A673 (cell line): ENCODE results near the gene TRPC6. TPM values are rescaled to one million over a fixed set of nuclear protein-coding genes. Genes with fewer than 3 reads are reported as not detected.
A peak's percentile ranks its signal among the peaks of the same experiment; 100 is the strongest.

Source experiments
- BruUV-seq: library from RNA; stranded (reverse); fragments of 400-500 nt; replicated peaks from 2 replicates; lab custom pipeline; 2021; lab: Mats Ljungman, UMichigan
- CTCF ChIA-PET: fragments of 300-600 bp; sonication (Branson Sonifier 250); formaldehyde crosslinking; loops from one replicate; lab custom pipeline; 2022; ENCODE audit warnings: antibody characterized with exemption; lab: Charles Lee
- POLR2A ChIA-PET: fragments of 300-600 bp; sonication (Branson Sonifier 250); formaldehyde crosslinking; loops from one replicate; lab custom pipeline; 2022; ENCODE audit warnings: antibody characterized with exemption; ENCODE audit not compliant: low non-redundant PET; lab: Charles Lee
- DNase-seq: peaks from one replicate; pipeline ENCODE4 v3.0.0-alpha.2; 2015; ENCODE audit warnings: low spot score
- H3K27ac ChIP-seq: fragments of 200-600 bp; sonication (generic); 2 replicates; pipeline ENCODE4 v1.5.1; 2016; ENCODE audit warnings: mixed run types, low read depth, mild to moderate bottlenecking, mixed read lengths, antibody characterized with exemption, low read length; ENCODE audit not compliant: poor library complexity, severe bottlenecking
- H3K27me3 ChIP-seq: fragments of 200-600 bp; sonication (generic); replicated peaks from 2 replicates; pipeline ENCODE4 v1.6.1; 2017; ENCODE audit warnings: mixed run types, low read depth, mild to moderate bottlenecking, mixed read lengths, antibody characterized with exemption, low read length; ENCODE audit not compliant: insufficient read depth, poor library complexity
- H3K36me3 ChIP-seq: fragments of 200-600 bp; sonication (generic); 2 replicates; pipeline ENCODE4 v1.6.1; 2016; ENCODE audit warnings: mixed run types, mild to moderate bottlenecking, mixed read lengths, antibody characterized with exemption, low read length; ENCODE audit not compliant: insufficient read depth, poor library complexity, severe bottlenecking
- H3K4me1 ChIP-seq: fragments of 200-600 bp; sonication (generic); 2 replicates; pipeline ENCODE4 v1.6.1; 2017; ENCODE audit warnings: mixed run types, mild to moderate bottlenecking, mixed read lengths, antibody characterized with exemption, low read length; ENCODE audit not compliant: insufficient read depth, poor library complexity, severe bottlenecking
- H3K4me3 ChIP-seq: fragments of 200-600 bp; sonication (generic); 2 replicates; pipeline ENCODE4 v1.5.1; 2016; ENCODE audit warnings: low read depth, mixed run types, mild to moderate bottlenecking, mixed read lengths, low read length; ENCODE audit not compliant: poor library complexity, severe bottlenecking
- H3K9me3 ChIP-seq: fragments of 200-600 bp; sonication (generic); 2 replicates; pipeline ENCODE4 v1.6.1; 2016; ENCODE audit warnings: mixed run types, low read depth, mild to moderate bottlenecking, mixed read lengths, antibody characterized with exemption, low read length; ENCODE audit not compliant: poor library complexity, severe bottlenecking
- EZH2 ChIP-seq: fragments of 200-600 bp; sonication (generic); IDR thresholded peaks from 2 replicates; pipeline ENCODE4 v1.6.1; 2017; ENCODE audit warnings: borderline replicate concordance, low read depth, mild to moderate bottlenecking, mixed read lengths, antibody characterized with exemption, low read length; ENCODE audit not compliant: poor library complexity, severe bottlenecking
- intact Hi-C: fragments of 100-400 bp; cut with micrococcal nuclease; formaldehyde crosslinking; loops from one replicate; pipeline ENCODE4 v1.10.0; 2022; ENCODE audit not compliant: unreplicated experiment
- total RNA-seq: library from RNA; stranded (reverse); gene quantifications from 2 replicates; pipeline ENCODE4 v1.2.3, GENCODE V29; 2021
- TF ChIP-seq, protein P1 (sequence below): fragments of 300-800, 200-600 bp; sonication (generic); conservative IDR thresholded peaks from 2 replicates; pipeline ENCODE4 v1.5.1; 2017; ENCODE audit warnings: low read depth, mild to moderate bottlenecking, antibody characterized with exemption, low read length, moderate library complexity, mixed read lengths

TRPC6 gene
- total RNA-seq, 1 experiment from 2014 or later: not detected

DNA sequence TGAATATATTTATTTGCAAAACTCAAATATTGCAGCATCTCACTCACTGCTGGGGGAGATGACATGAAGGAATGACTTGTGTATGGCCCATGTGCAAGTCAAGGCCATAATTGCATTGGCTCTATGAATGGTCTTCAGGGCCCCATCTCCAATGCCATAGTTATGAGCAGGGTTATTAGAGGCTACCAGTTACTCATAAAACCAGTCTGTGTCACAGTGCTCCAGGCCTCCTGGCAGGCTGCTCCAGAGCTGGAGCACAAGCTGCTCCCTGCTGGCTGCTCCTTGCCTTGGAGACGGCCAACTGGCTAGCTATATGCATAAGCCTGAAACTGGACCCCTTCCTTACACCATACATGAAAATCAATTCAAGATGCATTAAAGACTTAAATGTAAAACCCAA lies 145.7 kb downstream of the TRPC6 start:
- Histone ChIP-seq H3K27ac (no peak overlapping the region), H3K4me1 (no peaks in the 10 kb centered on the region), H3K4me3 (no peak overlapping the region), H3K27me3 (no peaks in the 10 kb centered on the region), H3K36me3 (no peaks in the 10 kb centered on the region), H3K9me3 (no peaks in the 10 kb centered on the region)
- ChIA-PET CTCF (no interaction called here), POLR2A (no interaction called here)
- intact Hi-C loops: no loop called here
- DNase-seq: no peak
- no peak for TF ChIP-seq EZH2
- TF ChIP-seq, protein P1, sequence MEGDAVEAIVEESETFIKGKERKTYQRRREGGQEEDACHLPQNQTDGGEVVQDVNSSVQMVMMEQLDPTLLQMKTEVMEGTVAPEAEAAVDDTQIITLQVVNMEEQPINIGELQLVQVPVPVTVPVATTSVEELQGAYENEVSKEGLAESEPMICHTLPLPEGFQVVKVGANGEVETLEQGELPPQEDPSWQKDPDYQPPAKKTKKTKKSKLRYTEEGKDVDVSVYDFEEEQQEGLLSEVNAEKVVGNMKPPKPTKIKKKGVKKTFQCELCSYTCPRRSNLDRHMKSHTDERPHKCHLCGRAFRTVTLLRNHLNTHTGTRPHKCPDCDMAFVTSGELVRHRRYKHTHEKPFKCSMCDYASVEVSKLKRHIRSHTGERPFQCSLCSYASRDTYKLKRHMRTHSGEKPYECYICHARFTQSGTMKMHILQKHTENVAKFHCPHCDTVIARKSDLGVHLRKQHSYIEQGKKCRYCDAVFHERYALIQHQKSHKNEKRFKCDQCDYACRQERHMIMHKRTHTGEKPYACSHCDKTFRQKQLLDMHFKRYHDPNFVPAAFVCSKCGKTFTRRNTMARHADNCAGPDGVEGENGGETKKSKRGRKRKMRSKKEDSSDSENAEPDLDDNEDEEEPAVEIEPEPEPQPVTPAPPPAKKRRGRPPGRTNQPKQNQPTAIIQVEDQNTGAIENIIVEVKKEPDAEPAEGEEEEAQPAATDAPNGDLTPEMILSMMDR: no peak
- no TSS peak for BruUV-seq

DNA sequence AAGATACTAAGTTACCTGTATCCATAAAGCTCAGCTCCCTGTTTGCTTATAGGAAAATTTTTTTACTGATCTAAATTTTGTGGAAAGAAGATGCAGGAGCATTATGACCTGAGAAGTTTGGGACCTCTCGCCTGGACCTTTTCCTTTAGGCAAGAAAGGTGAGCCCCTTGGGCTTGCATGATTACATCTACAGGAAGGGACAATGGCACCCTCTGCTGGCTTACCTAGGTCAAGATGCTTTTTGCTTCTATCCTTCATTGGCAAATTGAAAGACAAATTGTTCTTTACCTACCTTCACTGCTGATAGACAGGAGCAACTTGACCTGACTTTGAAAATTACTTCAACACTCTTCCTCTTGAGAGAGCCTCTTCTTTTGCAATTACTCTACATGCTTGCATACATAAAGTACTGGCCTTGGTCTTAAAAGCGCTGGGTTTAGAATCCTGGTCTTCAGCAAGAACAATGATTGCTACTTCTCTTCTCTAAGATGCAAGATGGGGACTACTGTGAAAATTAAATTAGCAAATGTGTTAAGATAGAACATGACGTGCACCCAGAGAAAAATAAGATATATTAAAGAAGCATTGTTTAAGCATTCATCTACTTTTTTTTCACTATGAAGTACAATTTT lies 147.2 kb downstream of the TRPC6 start:
- CTCF ChIA-PET: no interaction called here
- no peak overlapping the region for H3K4me3 ChIP-seq
- no peaks in the 10 kb centered on the region for H3K36me3 ChIP-seq
- BruUV-seq: no TSS peak
- TF ChIP-seq, protein P1: peak; percentile 84
- TF ChIP-seq EZH2: no peak
- intact Hi-C loops: loop anchor here (2.0 kb wide), 3 partner anchors 44 to 860 kb away; no protein-coding TSS in a partner anchor
- DNase-seq: peak; percentile 49
- no peaks in the 10 kb centered on the region for H3K27me3 ChIP-seq
- POLR2A ChIA-PET: no interaction called here
- H3K27ac ChIP-seq: no peak overlapping the region
- H3K9me3 ChIP-seq: no peaks in the 10 kb centered on the region
- no peaks in the 10 kb centered on the region for H3K4me1 ChIP-seq

DNA sequence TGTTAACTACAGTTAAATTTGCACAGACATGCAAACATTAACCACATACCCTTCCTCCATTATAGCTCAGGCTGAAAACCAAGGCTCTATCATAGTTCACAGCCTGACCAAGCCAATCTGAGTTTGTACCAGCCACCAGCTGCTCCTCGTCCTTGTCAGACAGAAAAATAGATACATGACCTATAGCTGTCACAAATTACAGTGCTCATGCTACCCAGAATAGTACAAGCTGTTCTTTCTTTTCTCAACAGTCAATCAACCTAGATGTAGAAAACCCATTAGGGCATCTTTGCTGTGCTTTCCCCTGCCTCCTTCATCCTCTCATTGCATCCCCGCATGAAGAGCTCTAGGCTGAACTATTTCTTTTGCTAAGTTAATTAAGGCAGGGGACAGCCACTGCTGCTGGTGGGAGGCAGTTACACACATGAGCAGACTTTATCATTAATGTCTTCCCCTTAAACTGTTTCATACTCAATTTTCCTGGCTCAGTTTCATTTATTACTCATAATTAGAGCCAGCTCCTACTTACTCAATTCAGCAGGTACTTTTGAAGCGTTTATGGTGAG lies 148.3 kb downstream of the TRPC6 start:
- TF ChIP-seq, protein P1: no peak
- no peak for TF ChIP-seq EZH2
- Histone ChIP-seq H3K27ac (no peak overlapping the region), H3K4me1 (no peaks in the 10 kb centered on the region), H3K36me3 (no peaks in the 10 kb centered on the region), H3K4me3 (no peak overlapping the region), H3K9me3 (no peaks in the 10 kb centered on the region), H3K27me3 (no peaks in the 10 kb centered on the region)
- ChIA-PET CTCF (no interaction called here), POLR2A (interaction anchor here (0.7 kb wide), 1 partner anchor 87 kb away, joined by 3 read pairs; no protein-coding TSS in a partner anchor)
- intact Hi-C loops: no loop called here
- no peak for DNase-seq
- BruUV-seq: no TSS peak
